B cell (primary cell): Measurements from ENCODE around the gene RBKS. TPM values are rescaled to one million over a fixed set of nuclear protein-coding genes. Genes with fewer than 3 reads are reported as not detected.

Experiments used
- ATAC-seq: fragments of 200-7000 bp; cut with Tn5 transposase; one replicate; pipeline ENCODE4 v1.10.0; 2021; ENCODE audit warnings: low read depth, mild to moderate bottlenecking, moderate number of reproducible peaks, moderate library complexity
- CTCF ChIA-PET: fragments of 350-600 bp; sonication (Branson Sonifier 250); formaldehyde crosslinking; loops from one replicate; lab custom pipeline; 2021; ENCODE audit warnings: antibody characterized with exemption, inconsistent platforms; lab: Charles Lee
- POLR2A ChIA-PET: fragments of 350-600 bp; sonication (Branson Sonifier 250); formaldehyde crosslinking; loops from one replicate; lab custom pipeline; 2021; ENCODE audit warnings: antibody characterized with exemption; lab: Charles Lee
- DNase-seq: peaks from one replicate; pipeline ENCODE4 v3.0.0; 2013
- H2AFZ ChIP-seq: 2 replicates; pipeline ENCODE4 v1.6.1; 2012; ENCODE audit warnings: mild to moderate bottlenecking, low read depth, low read length; ENCODE audit not compliant: insufficient read depth, poor library complexity, severe bottlenecking
- H3K27ac ChIP-seq, 2 donors: 1 replicate in 1 of 2; 2 replicates in 1 of 2; pipeline ENCODE4 v1.5.1; 2012 to 2013; ENCODE audit warnings: low read length in 2 of 2, mild to moderate bottlenecking in 2 of 2, moderate library complexity in 1 of 2
- H3K27me3 ChIP-seq, 4 experiments: fragments of 200-600 bp in 1 of 4; sonication (generic) in 1 of 4; replicated peaks in 1 of 4; 1 replicate in 2 of 4; 2 replicates in 2 of 4; pipeline versions ENCODE4 v1.6.1 to v1.7.0; 2013 to 2016; ENCODE audit warnings: low read length in 3 of 4, mild to moderate bottlenecking in 2 of 4, mixed read lengths in 1 of 4, moderate library complexity in 1 of 4; ENCODE audit not compliant: insufficient read depth in 4 of 4, control insufficient read depth in 3 of 4; ENCODE audit errors: control extremely low read depth in 1 of 4
- H3K36me3 ChIP-seq, 2 experiments: replicated peaks in 1 of 2; 1 replicate in 1 of 2; 2 replicates in 1 of 2; pipeline versions ENCODE4 v1.6.1 to v1.7.1; 2013; ENCODE audit warnings: low read length in 1 of 2; ENCODE audit not compliant: insufficient read depth in 2 of 2, control insufficient read depth in 1 of 2; ENCODE audit errors: control extremely low read depth in 1 of 2, extremely low read depth in 1 of 2
- H3K4me1 ChIP-seq, 2 donors: fragments of 200-600 bp in 1 of 2; sonication (generic) in 1 of 2; 1 replicate in 1 of 2; 2 replicates in 1 of 2; pipeline versions ENCODE4 v1.5.1 to v1.6.1; 2013 to 2017; ENCODE audit warnings: low read length in 2 of 2; ENCODE audit not compliant: control insufficient read depth in 2 of 2, insufficient read depth in 2 of 2
- H3K4me2 ChIP-seq: replicated peaks from 2 replicates; pipeline ENCODE3; 2012; ENCODE audit warnings: mild to moderate bottlenecking, low read depth, low read length; ENCODE audit not compliant: poor library complexity, severe bottlenecking
- H3K4me3 ChIP-seq, 5 experiments: fragments of 200-600 bp in 1 of 5; sonication (generic) in 1 of 5; 1 replicate in 3 of 5; 2 replicates in 2 of 5; pipeline versions ENCODE4 v1.5.1 to v1.7.0; 2011 to 2016; ENCODE audit warnings: low read length in 4 of 5, mild to moderate bottlenecking in 4 of 5, low read depth in 2 of 5, control low read depth in 1 of 5, moderate library complexity in 1 of 5; ENCODE audit not compliant: insufficient read depth in 1 of 5; ENCODE audit errors: control extremely low read depth in 1 of 5, extremely low read depth in 1 of 5
- H3K79me2 ChIP-seq: fragments of 200-600 bp; sonication (generic); one replicate; pipeline ENCODE4 v1.6.0; 2016; ENCODE audit warnings: low read length; ENCODE audit not compliant: control insufficient read depth, insufficient read depth
- H3K9ac ChIP-seq: fragments of 200-600 bp; sonication (generic); 2 replicates; pipeline ENCODE4 v1.6.1; 2017; ENCODE audit warnings: mild to moderate bottlenecking, low read length, moderate library complexity
- H3K9me3 ChIP-seq, 3 donors: one replicate each; pipeline versions ENCODE4 v1.6.1 to v1.7.1; 2013; ENCODE audit warnings: low read length in 2 of 3; ENCODE audit not compliant: control insufficient read depth in 2 of 3, insufficient read depth in 1 of 3; ENCODE audit errors: control extremely low read depth in 1 of 3
- H4K20me1 ChIP-seq: 2 replicates; pipeline ENCODE4 v1.6.0; 2012; ENCODE audit warnings: mild to moderate bottlenecking, low read length; ENCODE audit not compliant: insufficient read depth, control insufficient read depth, poor library complexity, severe bottlenecking
- H3K27ac Mint-ChIP-seq: one replicate; pipeline ENCODE4 v1.8.0; 2021; ENCODE audit warnings: mixed read lengths
- H3K27me3 Mint-ChIP-seq: one replicate; pipeline ENCODE4 v1.8.0; 2021; ENCODE audit warnings: mixed read lengths
- H3K4me1 Mint-ChIP-seq: one replicate; pipeline ENCODE4 v1.8.0; 2021; ENCODE audit warnings: mixed read lengths
- H3K4me3 Mint-ChIP-seq: one replicate; pipeline ENCODE4 v1.8.0; 2021; ENCODE audit warnings: mixed read lengths
- H3K9me3 Mint-ChIP-seq: one replicate; pipeline ENCODE4 v1.8.0; 2022; ENCODE audit warnings: mixed read lengths; ENCODE audit not compliant: insufficient read depth
- CTCF ChIP-seq: fragments of 200-600 bp; IDR thresholded peaks from one replicate; pipeline ENCODE4 v1.8.0; 2022; ENCODE audit warnings: antibody characterized with exemption, mild to moderate bottlenecking
- EZH2 ChIP-seq: IDR thresholded peaks from 2 replicates; pipeline ENCODE4 v1.6.1; 2012; ENCODE audit warnings: borderline replicate concordance, low read depth, mild to moderate bottlenecking, moderate library complexity, low read length; ENCODE audit not compliant: insufficient read depth, poor library complexity, severe bottlenecking
- WGBS: methylation state at CpG from one replicate; pipeline ENCODE4 v1.1.5; 2013; ENCODE audit warnings: missing lambda C conversion rate; ENCODE audit not compliant: insufficient coverage; 5-methylcytosine and 5-hydroxymethylcytosine counted together
- intact Hi-C: fragments of 100-400 bp; cut with micrococcal nuclease; formaldehyde crosslinking; loops from one replicate; pipeline ENCODE4 v1.10.0; 2022
- polyA plus RNA-seq: library from polyadenylated mRNA; depleted of rRNA; stranded (reverse); fragments of >200 nt; gene quantifications from 2 replicates; pipeline ENCODE4 v1.2.3, GENCODE V29; 2012
- total RNA-seq, 2 donors: library from RNA; stranded (reverse); fragments of 120-200 nt in 1 of 2; gene quantifications; 1 replicate in 1 of 2; 2 replicates in 1 of 2; pipeline versions ENCODE4 v1.2.3 to v1.2.4, GENCODE V29; 2013 to 2022

The RBKS gene
- total and polyA plus RNA-seq, 2 donors (not counting 1 experiment from before 2014, with no cell fraction given), result 6.4 to 9.2 TPM

GRCh38 chr2:27776097-27776496, 114.1 kb downstream of the RBKS start:
- H4K20me1 ChIP-seq, result peaks cover 12% of the 10 kb centered on the region
- DNase-seq (no peak), ATAC-seq (no peak)
- no peak overlapping the region for H3K4me3 ChIP-seq
- H3K4me1 ChIP-seq, result peaks cover 7 to 18% of the 10 kb centered on the region in 2 donors
- peaks cover 6 to 8% of the 10 kb centered on the region in 2 experiments for H3K36me3 ChIP-seq
- ChIA-PET POLR2A (no interaction called here), CTCF (no interaction called here)
- H3K79me2 ChIP-seq, result peaks cover 53% of the 10 kb centered on the region
- TF ChIP-seq CTCF (no peak), EZH2 (no peak)
- no peaks in the 10 kb centered on the region for H3K27me3 ChIP-seq
- H3K27ac ChIP-seq, result no peak overlapping the region
- H3K4me2 ChIP-seq, result no peak overlapping the region
- Mint-ChIP-seq H3K9me3 (peaks cover 2% of the 10 kb centered on the region), H3K27me3 (no peaks in the 10 kb centered on the region), H3K4me1 (peaks cover 37% of the 10 kb centered on the region), H3K4me3 (no peak overlapping the region), H3K27ac (no peak overlapping the region)
- H3K9ac ChIP-seq, result no peak overlapping the region
- intact Hi-C loops, result no loop called here
- 98% methylated on average over 6 of the region's 8 CpGs for WGBS
- H2AFZ ChIP-seq, result no peak overlapping the region
- H3K9me3 ChIP-seq, result no peaks in the 10 kb centered on the region

- Histone ChIP-seq H3K9ac (no peak overlapping the region), H4K20me1 (peaks cover 9% of the 10 kb centered on the region), H3K9me3 (no peaks in the 10 kb centered on the region), H3K79me2 (peaks cover 55% of the 10 kb centered on the region), H3K4me1 (peaks cover 11 to 22% of the 10 kb centered on the region in 2 donors), H2AFZ (no peak overlapping the region), H3K36me3 (peaks cover 2% of the 10 kb centered on the region in 2 experiments), H3K27me3 (peaks cover 0 to 4% (median under 1%) of the 10 kb centered on the region in 4 experiments), H3K27ac (no peak overlapping the region), H3K4me3 (no peak overlapping the region), H3K4me2 (no peak overlapping the region)
- H3K9me3 Mint-ChIP-seq, result peaks cover 2% of the 10 kb centered on the region
- peaks cover 41% of the 10 kb centered on the region for H3K4me1 Mint-ChIP-seq
- DNase-seq (no peak), ATAC-seq (no peak)
- H3K27ac Mint-ChIP-seq, result no peak overlapping the region
- intact Hi-C loops, result loop anchor here (5.0 kb wide), 2 partner anchors 618 to 978 kb away; partner anchors contain the start of genes FOSL2 and PPP1CB
- ChIA-PET POLR2A (no interaction called here), CTCF (no interaction called here)
- TF ChIP-seq CTCF, result no peak
- no peak for TF ChIP-seq EZH2
- 100% methylated on average over 1 of the region's 5 CpGs for WGBS
- peaks cover 3% of the 10 kb centered on the region for H3K27me3 Mint-ChIP-seq
- no peak overlapping the region for H3K4me3 Mint-ChIP-seq
Observed at GRCh38 chr2:27773959-27774358, 116.2 kb downstream of the RBKS start.
